ENCODE results near the gene CLSTN2.

CLSTN2 gene

GRCh38 chr3:140546649-140547048 is 611.7 kb downstream of the CLSTN2 start:
- DNase-seq (ENCODE audit: low read depth): no peak

GRCh38 chr3:140552403-140552802 is 617.4 kb downstream of the CLSTN2 start:
- DNase-seq (ENCODE audit: low read depth): no peak

DNA sequence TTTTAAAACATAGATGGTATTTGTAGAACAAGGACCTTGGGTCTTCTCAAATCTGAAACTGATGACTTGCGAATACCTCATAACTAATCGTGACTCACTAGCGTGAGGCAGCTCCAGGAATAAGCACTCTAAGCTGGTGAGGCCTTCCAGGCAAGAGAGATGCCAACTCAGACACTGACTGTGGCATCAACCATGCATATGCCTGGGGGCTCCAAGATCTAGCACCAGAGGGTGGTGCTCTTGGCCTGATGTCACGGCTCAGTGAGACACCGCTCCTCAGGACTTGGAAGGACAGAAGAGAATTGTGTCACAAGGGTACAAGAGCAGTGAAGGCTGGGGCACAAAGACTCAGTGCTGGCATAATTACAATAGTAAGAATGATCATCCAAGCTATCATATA is 617.9 kb downstream of the CLSTN2 start:
- peak; percentile 3 for DNase-seq (ENCODE audit: low read depth)

DNA sequence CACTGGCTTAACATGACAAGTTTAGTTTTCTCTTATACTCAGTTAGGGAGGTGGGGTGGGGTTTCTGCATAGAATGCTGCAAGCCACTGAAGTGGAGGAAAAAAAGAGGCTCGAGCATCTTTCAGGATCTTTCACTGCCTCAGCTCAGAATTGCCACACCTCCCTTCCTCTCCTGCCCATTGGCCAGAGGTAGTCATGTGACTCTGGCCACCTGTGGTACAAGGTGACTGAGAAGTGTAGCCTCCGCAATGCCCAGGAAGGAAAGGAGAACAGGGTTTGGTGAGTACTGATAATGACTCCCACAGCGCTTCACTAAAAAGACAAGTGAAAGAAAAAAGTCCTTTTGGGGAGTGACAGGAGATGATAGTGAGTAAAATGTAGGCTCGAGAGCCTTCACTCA is 618.6 kb downstream of the CLSTN2 start:
- DNase-seq (ENCODE audit: low read depth): no peak

DNA sequence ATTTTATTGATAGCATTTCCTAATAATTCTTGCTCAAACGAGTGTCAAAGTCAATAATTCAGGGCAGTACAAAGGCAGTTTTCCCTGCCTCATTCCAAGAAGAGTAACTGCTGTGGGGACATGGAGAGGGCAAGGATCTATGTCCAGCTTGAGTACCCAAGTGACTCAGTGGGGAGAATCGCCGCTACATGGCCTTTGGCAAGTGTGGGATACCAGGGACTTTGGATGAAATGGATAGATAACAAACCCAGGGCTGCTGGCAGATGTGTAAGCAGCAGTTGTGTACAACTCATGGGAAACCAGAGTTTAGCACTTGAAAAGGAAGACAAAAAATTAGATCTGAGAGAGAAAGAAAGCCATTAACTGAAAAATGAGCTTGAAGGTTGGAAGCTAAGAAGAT is 620.7 kb downstream of the CLSTN2 start:
- no peak for DNase-seq (ENCODE audit: low read depth)

GRCh38 chr3:140557476-140557875 is 622.5 kb downstream of the CLSTN2 start:
- no peak for DNase-seq (ENCODE audit: low read depth)

GRCh38 chr3:140559546-140559945 is 624.6 kb downstream of the CLSTN2 start:
- DNase-seq (ENCODE audit: low read depth): no peak

DNA sequence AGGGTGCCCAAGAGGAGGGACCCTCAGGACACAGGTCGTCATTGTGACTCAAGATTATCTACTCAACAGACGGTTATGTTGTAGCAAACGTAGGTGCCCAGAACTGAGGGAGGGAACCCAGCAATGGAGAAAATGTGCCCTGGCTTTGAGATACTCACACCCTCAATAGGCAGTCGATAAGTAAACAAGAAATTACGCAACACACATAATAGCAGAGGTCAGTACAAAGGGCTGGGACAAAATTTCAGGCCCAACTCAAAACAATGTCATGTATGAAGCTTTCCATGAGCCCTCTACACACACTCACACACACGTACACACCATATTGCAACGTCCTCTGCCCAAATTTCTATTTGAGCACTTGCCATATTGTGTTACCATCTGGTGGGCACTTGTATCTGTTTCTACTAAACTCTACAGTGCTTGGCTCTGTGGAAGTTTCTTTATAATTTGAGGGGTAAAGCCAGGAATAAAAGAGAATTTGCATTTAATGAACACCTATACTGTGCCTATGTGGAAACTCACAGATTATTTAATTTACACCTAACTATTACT is 628.3 kb downstream of the CLSTN2 start:
- DNase-seq (ENCODE audit: low read depth): no peak

DNA sequence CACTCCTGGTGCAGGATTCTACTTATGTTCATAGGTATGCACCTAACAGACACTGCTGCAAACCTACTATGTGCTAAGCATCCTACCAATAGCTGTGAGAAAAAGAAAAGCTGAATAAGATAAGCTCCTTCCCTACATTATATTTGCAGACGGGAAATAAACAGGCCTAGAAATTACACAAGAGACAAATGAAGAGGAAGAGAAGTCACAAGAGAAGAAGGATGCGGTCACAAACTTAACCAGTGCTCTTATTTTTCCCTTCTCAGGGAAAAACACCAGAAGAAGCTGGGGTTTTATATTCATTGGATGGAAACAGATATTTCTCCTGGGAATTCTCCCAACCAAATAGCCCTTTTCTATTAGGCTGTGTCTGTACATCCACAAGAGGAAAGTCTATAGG is 633.1 kb downstream of the CLSTN2 start:
- no peak for DNase-seq (ENCODE audit: low read depth)

- no peak for DNase-seq (ENCODE audit: low read depth)
Measured at GRCh38 chr3:140568842-140569520, 634.0 kb downstream of the CLSTN2 start.

- no peak for DNase-seq (ENCODE audit: low read depth)
Measured at GRCh38 chr3:140570602-140571001, 635.6 kb downstream of the CLSTN2 start.

GRCh38 chr3:140571836-140572235 is 636.9 kb downstream of the CLSTN2 start:
- no peak for DNase-seq (ENCODE audit: low read depth)

DNA sequence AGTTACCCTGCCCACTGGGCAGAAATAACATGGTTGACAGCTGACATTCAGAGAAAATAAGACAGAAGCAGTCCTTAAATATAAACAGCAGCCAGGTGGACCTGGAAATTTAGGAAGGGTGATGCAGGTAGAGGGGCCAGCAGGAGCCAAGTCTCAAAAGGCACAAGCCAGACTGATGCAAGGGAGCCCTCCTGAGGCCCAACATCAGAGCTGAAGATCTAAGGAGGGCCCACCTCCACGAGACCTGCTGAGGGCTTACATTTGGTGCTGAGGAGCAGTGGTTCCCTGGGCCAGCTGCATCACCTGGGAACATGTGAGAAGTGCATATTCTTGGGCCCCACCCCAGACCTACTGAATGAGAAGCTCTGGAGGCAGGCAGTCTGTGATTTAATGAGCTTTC is 637.3 kb downstream of the CLSTN2 start:
- no peak for DNase-seq (ENCODE audit: low read depth)

DNA sequence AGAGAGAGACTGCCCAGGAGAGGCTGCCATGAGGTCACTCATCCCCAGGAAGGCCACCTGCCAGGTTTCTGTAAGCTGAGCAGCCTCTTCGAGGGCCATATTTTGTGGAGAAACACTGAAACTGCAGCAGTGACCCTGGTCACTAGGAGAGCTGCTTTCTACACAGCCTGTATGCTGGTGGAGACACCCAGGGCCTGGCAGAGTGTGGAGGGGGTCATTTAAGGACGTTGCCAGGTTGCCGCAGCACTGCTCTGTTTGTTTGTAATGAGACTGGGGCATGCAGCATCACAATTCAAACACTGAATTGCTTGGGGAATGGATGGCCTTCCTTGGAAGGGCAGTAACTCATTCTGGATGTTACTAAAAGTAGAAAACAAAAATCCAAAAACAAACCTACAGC is 638.0 kb downstream of the CLSTN2 start:
- DNase-seq (ENCODE audit: low read depth): no peak

GRCh38 chr3:140574375-140574774 is 639.4 kb downstream of the CLSTN2 start:
- DNase-seq (ENCODE audit: low read depth): no peak

DNA sequence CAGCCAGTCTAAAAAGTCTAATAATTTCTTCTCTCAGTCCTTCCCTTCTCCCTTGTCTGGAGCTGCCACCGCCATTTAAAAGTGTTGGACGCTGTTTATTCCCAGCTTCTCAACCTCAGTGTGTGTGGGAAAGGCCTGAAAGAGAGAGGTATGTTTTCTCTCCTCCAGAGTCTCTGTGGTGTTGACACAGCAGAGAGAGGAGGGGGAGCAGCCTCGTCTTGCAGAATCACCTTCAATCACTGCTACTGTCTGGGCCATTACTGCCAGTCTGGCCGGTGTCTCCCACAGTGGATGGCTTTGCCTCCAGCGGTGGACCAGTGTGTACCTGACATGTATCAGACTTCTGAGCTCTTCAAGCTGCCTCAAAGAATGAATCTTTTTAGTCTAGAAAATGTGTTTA is 641.5 kb downstream of the CLSTN2 start:
- DNase-seq (ENCODE audit: low read depth): no peak

GRCh38 chr3:140577911-140578310 is 642.9 kb downstream of the CLSTN2 start:
- DNase-seq (ENCODE audit: low read depth): no peak

DNA sequence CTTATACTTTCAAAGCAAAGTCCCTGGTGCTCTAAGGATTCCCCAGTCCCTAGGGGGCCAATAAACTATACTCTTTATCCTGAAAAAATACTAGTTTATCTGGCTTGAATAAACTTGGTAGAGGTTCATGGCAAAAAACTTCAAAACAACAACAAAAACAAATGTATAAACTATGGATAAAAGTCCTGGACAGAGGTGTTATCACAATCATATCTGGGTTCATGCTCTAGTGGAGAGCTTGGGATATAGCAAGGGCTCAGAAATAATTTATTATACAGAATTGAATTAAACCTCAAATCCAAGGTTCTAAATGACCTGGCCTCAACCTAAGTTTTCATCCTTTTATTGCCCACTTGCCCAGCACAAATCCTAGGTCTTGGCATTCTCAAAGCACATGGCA is 644.3 kb downstream of the CLSTN2 start:
- no peak for DNase-seq (ENCODE audit: low read depth)

- no peak for DNase-seq (ENCODE audit: low read depth)
Measured at GRCh38 chr3:140580746-140581145, 645.8 kb downstream of the CLSTN2 start.

- DNase-seq (ENCODE audit: low read depth): no peak
Measured at GRCh38 chr3:140584549-140584948, 649.6 kb downstream of the CLSTN2 start.

DNA sequence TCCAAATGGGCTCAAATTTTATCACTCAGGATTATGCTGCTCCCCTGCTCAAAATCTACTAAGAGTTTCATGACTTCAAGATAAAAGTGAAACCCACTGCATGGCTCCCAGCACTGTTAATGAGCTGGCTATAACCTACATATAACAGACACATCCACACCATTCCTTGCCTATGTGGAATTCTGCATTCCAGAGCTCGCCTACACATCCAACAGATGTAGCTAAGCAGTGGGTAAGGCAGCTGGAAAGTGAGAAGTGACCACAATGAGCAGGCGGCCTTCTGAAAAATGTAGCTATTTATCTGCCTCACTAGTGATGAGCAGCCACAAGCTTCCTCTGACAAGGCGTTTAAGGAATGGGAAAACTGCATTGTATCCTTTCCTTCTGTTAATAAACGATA is 650.8 kb downstream of the CLSTN2 start:
- DNase-seq (ENCODE audit: low read depth): peak; percentile 53

DNA sequence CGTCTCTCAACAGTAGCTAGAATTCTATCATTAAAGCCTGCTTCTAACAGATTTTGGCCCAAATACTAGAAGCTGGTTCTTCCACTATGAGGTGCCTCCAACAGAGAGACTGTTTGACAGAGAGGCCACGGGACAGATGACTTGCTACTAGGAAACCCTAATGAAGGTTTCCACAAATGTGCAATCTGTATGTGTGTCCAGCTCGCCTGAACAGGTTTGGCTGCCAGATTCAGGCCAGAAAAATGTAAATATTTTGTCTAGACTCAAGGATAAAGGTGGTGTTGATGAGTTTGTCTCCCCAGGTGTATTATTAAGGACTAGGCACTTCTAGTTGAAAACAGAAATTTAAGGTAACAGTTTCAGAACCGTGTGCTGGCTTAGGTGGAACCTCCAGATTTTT is 651.3 kb downstream of the CLSTN2 start:
- DNase-seq (ENCODE audit: low read depth): no peak

DNA sequence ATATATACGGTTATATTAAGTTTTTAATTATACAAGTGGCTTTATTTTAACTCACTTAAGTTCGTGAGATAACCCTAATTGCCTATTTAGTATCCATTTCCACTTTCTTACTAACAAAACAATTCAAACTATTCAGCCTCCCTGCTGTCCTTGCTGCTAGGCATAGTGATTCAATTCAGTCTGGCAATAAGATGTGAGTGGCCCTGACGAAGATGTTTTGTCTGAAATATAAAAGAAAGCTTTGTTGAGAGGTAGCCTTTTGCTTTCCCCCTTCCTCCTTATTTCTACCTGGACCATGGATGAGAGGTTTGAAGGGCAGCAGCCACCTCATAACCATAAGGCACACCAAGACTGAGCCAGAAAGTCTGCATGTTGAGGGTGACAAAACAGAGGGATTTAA is 653.6 kb downstream of the CLSTN2 start:
- DNase-seq (ENCODE audit: low read depth): no peak

DNA sequence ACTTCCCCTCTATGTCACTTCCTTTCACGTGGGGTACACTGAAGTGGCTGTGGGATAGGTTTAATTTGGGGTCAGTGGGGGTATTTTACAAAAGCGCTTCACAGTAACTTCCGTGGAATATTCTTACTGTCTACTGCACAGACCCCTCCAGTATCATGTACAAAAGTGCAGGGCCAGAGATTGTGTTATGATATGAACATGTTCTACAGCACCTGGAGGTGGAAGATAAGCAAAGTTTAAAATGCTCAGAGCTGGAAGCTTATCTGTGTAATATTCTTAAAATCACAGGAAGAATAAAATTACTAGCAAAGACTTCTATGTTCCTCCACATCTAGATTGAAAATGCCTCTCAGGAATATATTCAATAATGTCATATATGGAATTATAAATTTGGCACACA is 658.8 kb downstream of the CLSTN2 start:
- DNase-seq (ENCODE audit: low read depth): no peak

All from iris pigment epithelial cell (primary cell).